GM18858 (cell line): ENCODE data around the gene SLC29A3.
"Not testable (repeated sequence)": the region's sequence is repeated elsewhere in the genome, so short reads cannot be mapped to it uniquely, and the experiment has no call there.

Experiments used
- ATAC-seq: cut with Tn5 transposase; IDR thresholded peaks from one replicate; pipeline ENCODE4 v1.9.1; 2021; ENCODE audit not compliant: unreplicated experiment

Gene SLC29A3

DNA sequence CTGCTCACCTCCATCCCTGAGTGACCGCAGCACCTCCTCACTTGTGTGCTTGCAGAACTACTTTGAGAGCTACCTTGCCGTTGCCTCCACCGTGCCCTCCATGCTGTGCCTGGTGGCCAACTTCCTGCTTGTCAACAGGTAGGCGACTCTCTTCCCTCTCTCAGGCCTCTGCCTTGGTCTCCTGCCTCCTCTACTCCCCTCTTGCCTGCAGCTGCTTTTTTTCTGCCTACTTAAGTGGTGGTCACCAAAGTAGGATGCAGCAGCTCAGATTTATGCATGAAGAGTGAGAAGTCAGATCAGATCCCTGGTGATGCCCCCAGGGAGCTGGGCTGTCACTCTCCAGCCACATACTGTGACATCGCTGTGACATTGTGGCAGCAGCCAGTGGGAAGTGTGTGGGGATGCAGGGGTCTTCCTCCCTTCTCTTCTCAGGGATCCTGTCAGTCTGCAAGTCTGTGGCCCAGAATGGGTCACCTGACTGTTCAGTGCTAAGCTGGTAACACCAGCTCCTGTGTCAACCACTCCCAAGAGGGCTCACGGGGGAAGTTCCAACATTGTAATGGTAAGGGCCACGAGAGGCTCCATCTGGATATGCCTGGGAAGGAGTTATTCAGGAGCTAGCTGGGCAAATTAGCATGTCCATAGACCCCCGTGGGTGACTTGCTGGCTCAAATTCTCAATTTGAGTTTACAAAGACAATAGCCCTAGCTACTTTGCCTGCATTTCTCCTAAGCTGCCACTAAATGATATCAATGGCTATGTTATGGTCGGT is 25.3 kb downstream of the SLC29A3 start:
- ATAC-seq: no peak

DNA sequence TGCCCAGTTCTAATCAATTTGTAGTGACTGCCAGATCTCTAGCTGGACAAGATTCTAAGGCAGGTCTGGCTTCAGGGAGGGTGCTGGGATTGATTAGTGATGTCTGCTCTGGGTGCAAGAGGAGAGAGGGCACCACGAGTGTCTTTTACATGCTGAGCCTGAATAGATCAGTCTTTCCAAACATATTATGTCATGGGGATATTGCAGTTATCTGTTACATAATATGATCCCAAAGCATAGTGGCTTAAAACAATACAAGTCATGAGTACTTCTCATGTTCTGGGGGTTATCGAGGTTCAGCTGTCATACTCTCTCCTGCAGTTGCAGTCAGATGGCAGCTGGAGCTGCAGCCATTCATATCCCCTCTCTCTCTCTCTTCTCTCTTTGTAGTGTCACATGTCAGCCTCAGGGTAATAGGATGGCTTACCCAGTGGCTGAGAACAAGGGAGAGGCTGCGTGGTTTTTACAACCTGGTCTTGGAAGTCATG is 26.0 kb downstream of the SLC29A3 start:
- no peak for ATAC-seq

DNA sequence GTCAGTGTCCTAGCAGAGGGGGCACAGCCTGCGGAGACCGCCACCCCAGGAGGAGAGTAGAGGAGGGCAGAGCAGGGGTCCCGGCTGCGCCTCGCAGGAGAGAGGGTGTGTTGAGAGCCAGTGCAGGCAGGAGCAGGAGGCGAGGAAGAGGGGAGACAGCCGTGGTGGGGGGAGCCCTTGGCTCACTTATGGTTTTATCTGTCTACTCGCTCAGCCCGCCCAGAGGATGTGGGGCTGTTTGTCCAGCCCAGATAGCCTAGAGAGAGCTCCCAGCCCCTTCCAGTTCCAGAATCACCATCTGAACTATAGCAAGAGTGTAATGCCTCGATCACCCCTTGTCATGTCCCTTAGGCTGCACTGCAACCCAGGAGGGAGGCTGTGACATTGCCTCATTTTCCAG is 26.6 kb downstream of the SLC29A3 start:
- ATAC-seq: no peak

GRCh38 chr10:71346731-71347130 is 27.7 kb downstream of the SLC29A3 start:
- no peak for ATAC-seq

- no peak for ATAC-seq
These were observed 28.7 kb downstream of the SLC29A3 start for GRCh38 chr10:71347587-71348395.

- no peak for ATAC-seq
These were observed 29.8 kb downstream of the SLC29A3 start for GRCh38 chr10:71348850-71349249.

DNA sequence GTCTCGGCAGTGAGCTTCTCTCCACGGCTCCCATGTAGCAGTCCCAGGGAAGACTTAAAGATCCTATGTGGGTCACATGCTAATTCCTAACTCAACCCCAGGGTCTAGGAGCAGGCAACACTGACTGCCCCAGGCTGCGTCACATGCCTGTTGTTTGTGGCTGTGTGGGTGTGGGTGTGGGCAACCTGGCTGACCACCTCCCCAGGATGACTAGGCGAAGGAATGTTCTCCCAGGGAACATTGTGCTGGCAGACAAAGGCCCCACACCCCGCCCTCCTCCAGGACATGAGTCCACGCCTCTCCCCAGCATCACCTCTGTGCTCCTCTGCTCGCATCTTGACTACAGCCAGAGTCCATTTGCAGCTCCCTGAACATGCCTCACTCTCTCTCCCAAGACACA is 30.3 kb downstream of the SLC29A3 start:
- no peak for ATAC-seq

DNA sequence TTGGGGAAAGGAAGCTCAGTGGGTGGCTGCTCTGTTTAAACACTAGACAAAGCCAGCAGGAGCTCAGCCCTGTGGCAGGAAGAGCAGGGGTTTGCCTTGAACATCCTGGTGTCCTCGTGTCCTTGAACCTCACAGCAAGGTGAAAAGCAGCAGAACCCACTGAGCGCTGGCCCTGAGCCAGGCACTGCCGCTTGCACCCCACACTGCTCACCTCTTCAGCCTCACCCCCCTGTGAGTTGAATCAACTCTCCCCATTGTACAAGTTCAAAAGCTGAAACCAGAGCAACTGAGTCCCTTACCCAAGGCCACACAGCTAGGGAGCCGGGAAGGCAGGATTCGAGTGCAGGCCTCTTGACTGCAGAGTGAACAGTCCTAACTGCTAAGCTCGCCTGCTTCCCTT is 32.0 kb downstream of the SLC29A3 start:
- ATAC-seq: no peak

DNA sequence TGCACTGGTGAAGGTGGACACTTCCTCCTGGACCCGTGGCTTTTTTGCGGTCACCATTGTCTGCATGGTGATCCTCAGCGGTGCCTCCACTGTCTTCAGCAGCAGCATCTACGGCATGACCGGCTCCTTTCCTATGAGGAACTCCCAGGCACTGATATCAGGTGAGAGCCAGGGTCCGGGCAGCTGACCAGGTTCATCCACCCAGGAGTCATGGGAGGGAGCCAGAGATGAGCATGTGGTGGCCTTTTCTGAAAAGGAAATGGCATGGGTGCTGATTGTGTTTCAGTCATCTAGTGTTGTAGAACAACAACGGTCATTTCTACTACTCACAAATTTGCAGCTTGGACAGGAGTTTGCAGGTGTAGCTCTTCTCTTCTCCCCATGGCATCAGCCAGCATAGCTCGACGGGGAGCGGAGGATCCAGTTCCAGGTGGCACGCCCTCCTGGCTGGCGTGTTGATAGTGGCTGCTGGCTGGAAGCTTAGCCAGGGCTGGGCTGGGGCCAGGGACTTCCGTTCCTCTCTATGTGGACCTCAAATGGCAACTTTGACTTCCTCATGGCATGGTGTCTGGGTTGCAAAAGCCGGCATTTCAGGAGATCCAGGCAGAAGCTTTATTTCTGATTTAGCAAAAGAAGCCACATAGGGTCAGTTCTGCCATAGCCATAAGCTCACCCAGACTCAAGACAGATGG is 32.7 kb downstream of the SLC29A3 start:
- ATAC-seq: no peak

DNA sequence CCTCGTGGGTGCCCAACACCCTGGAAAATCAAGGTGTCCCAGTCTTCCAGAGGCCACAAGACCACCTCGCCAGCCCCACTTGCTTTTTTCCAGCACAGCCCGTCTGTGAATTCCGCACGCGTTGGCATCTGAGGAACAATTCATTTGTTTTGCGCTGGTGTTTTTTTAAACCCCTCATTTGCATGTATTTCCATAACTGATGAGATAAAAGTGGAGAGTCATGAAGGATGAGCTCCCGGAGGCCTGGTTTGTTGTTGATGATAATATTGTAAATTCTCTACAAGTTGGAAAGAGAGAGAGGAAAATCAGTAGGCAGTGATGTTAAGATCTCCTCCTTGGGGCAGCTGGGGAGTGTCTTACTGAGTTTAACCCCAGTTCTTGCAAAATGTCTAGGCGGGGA is 34.6 kb downstream of the SLC29A3 start:
- no peak for ATAC-seq

- ATAC-seq: no peak
These were observed 35.7 kb downstream of the SLC29A3 start for GRCh38 chr10:71354776-71355175.

- ATAC-seq: no peak
These were observed 36.8 kb downstream of the SLC29A3 start for GRCh38 chr10:71355886-71356285.

GRCh38 chr10:71357792-71358265 is 38.8 kb downstream of the SLC29A3 start:
- ATAC-seq: no peak

- no peak for ATAC-seq
These were observed 39.2 kb downstream of the SLC29A3 start for GRCh38 chr10:71358277-71358676.

DNA sequence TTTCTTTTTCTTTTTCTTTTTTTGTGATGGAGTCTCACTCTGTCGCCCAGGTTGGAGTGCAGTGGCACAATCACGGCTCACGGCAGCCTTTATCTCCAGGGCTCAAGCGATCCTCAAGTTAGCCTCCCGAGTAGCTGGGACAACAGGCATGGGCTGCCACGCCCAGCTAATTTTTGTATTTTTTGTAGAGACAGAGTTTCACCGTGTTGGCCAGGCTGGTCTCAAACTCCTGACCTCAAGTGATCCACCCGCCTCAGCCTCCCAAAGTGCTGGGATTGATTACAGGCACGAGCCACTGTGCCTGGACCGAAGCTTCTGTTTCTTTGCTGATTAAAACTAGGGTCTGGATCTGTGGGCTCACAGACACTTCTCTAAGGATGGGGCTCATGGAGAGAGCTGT is 39.8 kb downstream of the SLC29A3 start:
- not testable (repeated sequence) for ATAC-seq

DNA sequence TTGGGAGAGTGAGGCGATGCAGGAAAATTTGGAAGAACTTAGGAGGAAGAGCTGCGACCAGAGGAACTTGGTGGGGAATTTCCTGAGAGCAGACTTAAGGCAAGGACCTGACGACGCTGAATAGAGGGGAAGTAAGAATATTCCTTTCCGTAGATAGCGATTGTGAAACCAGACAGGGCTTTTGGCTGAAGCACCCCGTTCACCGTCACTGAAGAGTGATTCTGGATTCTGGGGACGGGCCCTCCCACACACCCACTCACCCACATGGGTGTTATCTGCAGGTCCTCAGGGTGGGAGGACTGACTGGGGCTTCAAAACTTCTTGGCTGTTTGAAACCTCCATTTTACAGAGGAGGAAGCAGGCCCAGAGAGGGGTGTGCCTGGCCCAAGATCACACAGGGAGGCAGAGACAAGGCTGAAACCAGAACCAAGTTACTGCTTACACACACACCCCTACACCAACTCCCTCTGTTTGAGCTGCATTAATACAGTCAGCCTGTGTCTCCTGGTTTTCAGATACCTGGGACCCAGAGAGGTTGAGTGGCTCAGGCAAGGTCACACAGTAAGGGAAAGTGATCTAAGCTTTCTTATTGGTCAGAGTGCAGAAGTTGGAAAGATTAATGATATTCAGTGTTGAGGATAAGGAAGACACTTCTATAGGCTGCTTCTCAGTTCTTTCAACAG is 40.4 kb downstream of the SLC29A3 start:
- ATAC-seq: no peak

- ATAC-seq: no peak
These were observed 41.7 kb downstream of the SLC29A3 start for GRCh38 chr10:71360735-71361134.

- no peak for ATAC-seq
These were observed 42.5 kb downstream of the SLC29A3 start for GRCh38 chr10:71361581-71361980.

- no peak for ATAC-seq
These were observed 43.1 kb downstream of the SLC29A3 start for GRCh38 chr10:71362141-71362540.

DNA sequence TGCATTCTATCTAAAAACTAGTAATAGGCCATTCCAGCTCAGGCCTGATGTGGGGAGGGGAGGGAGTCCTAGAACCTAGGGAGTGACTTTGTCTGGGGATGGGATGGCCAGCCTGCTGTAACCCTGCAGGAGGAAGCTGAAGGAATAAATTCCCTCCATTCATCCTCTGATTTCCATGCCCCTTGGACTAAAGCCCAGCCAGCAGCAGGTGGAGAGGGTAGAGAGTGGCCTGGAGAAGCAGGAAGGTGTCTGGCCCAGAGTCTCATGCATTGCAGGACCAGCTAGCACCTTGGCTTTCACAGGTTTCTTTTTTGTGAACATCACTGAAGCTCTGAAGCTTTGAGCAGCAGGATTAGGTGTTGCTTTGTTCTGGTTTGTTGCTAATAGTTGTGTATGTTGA is 44.9 kb downstream of the SLC29A3 start:
- no peak for ATAC-seq

- no peak for ATAC-seq
These were observed 46.3 kb downstream of the SLC29A3 start for GRCh38 chr10:71365366-71365765.
